ENCODE data around the gene RPRM.

The RPRM gene

DNA sequence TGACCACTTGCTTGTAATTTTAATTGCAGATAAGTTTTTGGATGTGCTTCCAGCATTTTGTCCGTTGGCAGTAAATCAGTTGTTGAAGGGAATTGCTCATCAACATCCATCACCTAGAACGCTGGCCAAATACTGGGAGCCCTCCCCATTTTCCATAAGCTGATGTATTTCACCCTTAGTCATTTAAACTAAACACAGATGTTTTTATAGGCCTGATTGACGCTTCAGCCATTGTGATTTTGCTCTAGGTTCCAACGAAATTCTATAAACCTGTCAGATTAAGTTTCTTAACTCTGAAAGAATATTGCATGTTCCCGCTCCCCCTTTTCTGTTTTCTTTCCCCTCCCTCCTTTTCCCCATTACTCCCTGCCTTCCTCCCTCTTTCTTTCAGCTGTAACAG is 1.0 kb upstream of the RPRM start:
- H3K27ac ChIP-seq (ENCODE audit: low read length) = no peak overlapping the region
- H3K27me3 ChIP-seq (ENCODE audit: low read depth, low read length) = peaks cover 30% of the 10 kb centered on the region
- H3K9me3 ChIP-seq (ENCODE audit: control insufficient read depth in 1 of 2, low read length in 2 of 2) = no peaks in the 10 kb centered on the region
- peak overlapping the region in 1 of 2 donors; percentile 53 for H3K4me3 ChIP-seq (ENCODE audit: low read depth in 1 of 2, low read length in 2 of 2)
- no peaks in the 10 kb centered on the region for H3K36me3 ChIP-seq (ENCODE audit: control insufficient read depth in 1 of 2, insufficient read depth in 2 of 2, low read length in 2 of 2)
- H3K4me1 ChIP-seq (ENCODE audit: control insufficient read depth in 1 of 2, insufficient read depth in 2 of 2, low read length in 2 of 2) = peaks cover 5 to 33% of the 10 kb centered on the region in 2 donors

DNA sequence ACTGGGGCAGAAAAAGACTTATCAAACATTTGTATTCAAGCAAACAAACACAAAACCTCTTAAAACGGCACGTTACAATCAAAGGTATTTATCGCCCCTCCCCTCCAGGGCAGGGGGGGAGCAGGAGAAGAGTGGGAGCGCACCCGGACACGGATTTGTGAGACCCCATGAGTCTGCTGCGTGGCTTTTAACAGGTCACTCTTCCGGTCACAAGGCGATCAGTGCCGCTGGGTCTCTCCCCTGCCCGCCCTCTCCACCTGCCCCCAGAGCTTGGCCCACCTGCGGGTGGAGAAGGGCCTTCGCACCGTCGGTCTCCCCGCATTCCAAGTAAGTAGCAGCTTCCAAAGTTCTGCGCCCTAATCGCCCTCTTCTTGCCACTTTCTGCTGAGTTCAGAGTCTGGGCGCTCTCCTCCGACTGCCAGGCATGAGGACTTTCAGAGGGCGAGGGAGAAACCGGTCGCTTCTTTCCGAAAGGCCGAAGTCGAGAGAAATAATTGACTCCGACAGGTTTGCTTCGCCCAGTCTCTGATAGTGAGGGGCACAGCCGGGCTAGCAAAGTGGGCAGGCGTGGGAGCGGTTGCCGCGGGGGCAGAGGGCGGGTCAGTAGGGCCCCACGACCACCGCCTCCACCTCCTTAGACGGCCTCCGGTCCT is 800 bp downstream of the RPRM start:
- peaks cover 39% of the 10 kb centered on the region for H3K27me3 ChIP-seq (ENCODE audit: low read depth, low read length)
- no peaks in the 10 kb centered on the region for H3K9me3 ChIP-seq (ENCODE audit: control insufficient read depth in 1 of 2, low read length in 2 of 2)
- peaks cover 5 to 33% of the 10 kb centered on the region in 2 donors for H3K4me1 ChIP-seq (ENCODE audit: control insufficient read depth in 1 of 2, insufficient read depth in 2 of 2, low read length in 2 of 2)
- H3K4me3 ChIP-seq (ENCODE audit: low read depth in 1 of 2, low read length in 2 of 2) = peak overlapping the region; percentile 53 to 76
- no peaks in the 10 kb centered on the region for H3K36me3 ChIP-seq (ENCODE audit: control insufficient read depth in 1 of 2, insufficient read depth in 2 of 2, low read length in 2 of 2)
- no peak overlapping the region for H3K27ac ChIP-seq (ENCODE audit: low read length)

DNA sequence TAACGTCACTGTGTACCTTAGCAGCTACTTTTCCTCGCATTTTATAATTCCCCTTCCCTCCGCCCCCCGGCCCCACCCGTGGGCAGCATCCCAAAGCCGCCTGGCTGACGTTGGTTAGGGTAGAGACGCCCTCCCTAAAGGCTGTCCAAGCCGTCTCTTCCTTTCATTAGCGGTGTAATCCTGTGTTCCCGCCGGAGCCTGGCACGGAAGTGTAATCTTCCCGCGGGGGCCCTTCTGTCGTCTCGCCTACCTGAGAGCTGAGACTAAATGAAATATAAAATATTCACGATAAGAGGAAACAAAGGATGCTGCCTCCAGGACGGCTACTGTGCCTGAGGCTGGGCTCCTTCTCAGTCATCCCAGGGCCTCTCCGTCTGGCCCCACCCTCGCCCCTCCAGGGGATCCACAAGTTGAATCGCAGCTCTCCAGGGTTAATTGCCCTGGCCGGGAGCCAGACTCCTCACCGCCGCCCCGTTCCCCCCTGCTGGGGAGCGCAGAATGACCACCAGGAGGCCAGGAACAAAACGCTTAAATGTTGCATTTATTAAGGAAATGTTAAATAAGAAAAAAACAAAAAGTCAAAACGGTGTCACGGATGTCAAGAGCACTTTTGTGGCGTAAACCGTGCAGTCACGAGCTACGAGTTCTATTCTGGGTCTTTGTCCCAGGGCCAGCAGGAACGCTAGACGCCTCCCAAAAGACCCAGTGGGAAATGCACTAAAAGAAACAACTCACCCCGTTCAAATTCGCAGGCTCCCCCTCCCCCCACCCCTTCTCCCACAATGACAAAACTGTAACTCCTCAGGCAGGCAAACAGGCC is 1.5 kb downstream of the RPRM start:
- peak overlapping the region; percentile 53 to 76 for H3K4me3 ChIP-seq (ENCODE audit: low read depth in 1 of 2, low read length in 2 of 2)
- no peaks in the 10 kb centered on the region for H3K36me3 ChIP-seq (ENCODE audit: control insufficient read depth in 1 of 2, insufficient read depth in 2 of 2, low read length in 2 of 2)
- no peaks in the 10 kb centered on the region for H3K9me3 ChIP-seq (ENCODE audit: control insufficient read depth in 1 of 2, low read length in 2 of 2)
- H3K27me3 ChIP-seq (ENCODE audit: low read depth, low read length) = peaks cover 35% of the 10 kb centered on the region
- H3K27ac ChIP-seq (ENCODE audit: low read length) = no peak overlapping the region
- peaks cover 5 to 33% of the 10 kb centered on the region in 2 donors for H3K4me1 ChIP-seq (ENCODE audit: control insufficient read depth in 1 of 2, insufficient read depth in 2 of 2, low read length in 2 of 2)

DNA sequence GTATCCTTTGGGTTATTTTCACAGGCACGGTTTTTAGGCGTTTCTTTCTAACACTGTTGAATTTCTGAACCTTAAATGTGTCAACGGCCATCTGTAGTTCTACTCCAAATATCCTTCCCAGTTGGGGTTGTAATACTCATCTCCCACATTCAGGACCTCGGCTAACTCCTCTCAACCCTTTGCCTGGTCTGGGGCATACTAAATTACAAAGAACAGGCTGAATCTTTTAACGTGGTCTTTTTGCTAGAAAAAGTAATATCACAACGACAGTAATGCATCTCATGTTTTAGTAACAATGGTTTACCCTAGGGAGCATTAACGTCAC is 2.1 kb downstream of the RPRM start:
- H3K36me3 ChIP-seq (ENCODE audit: control insufficient read depth in 1 of 2, insufficient read depth in 2 of 2, low read length in 2 of 2) = no peaks in the 10 kb centered on the region
- H3K9me3 ChIP-seq (ENCODE audit: control insufficient read depth in 1 of 2, low read length in 2 of 2) = no peaks in the 10 kb centered on the region
- H3K4me1 ChIP-seq (ENCODE audit: control insufficient read depth in 1 of 2, insufficient read depth in 2 of 2, low read length in 2 of 2) = peaks cover 5 to 33% of the 10 kb centered on the region in 2 donors
- peaks cover 35% of the 10 kb centered on the region for H3K27me3 ChIP-seq (ENCODE audit: low read depth, low read length)
- peak overlapping the region in 1 of 2 donors; percentile 76 for H3K4me3 ChIP-seq (ENCODE audit: low read depth in 1 of 2, low read length in 2 of 2)
- H3K27ac ChIP-seq (ENCODE audit: low read length) = no peak overlapping the region

GRCh38 chr2:153474876-153475435 is 3.6 kb downstream of the RPRM start:
- H3K27me3 ChIP-seq (ENCODE audit: low read depth, low read length) = peaks cover 35% of the 10 kb centered on the region

DNA sequence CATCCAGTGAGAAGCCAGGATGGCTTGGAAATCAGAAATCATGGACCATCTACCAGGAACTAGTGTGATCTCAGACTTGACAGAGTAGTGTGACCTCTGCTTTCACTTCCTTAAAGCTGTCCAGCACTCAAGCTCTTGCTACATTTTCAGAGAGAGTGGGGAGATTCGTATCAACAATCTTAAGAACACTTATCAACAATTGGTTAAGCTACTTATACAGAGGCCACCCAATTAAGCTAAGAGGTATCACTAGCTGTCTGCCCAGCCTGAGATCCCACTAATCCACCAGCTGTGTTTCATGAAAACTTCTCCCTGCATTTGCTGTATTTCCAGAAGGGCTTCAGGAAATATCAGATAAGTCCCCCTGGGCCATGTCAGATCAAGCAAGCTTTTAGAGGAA is 4.2 kb downstream of the RPRM start:
- peaks cover 5 to 33% of the 10 kb centered on the region in 2 donors for H3K4me1 ChIP-seq (ENCODE audit: control insufficient read depth in 1 of 2, insufficient read depth in 2 of 2, low read length in 2 of 2)
- no peak overlapping the region for H3K4me3 ChIP-seq (ENCODE audit: low read depth in 1 of 2, low read length in 2 of 2)
- H3K9me3 ChIP-seq (ENCODE audit: control insufficient read depth in 1 of 2, low read length in 2 of 2) = no peaks in the 10 kb centered on the region
- no peak overlapping the region for H3K27ac ChIP-seq (ENCODE audit: low read length)
- H3K36me3 ChIP-seq (ENCODE audit: control insufficient read depth in 1 of 2, insufficient read depth in 2 of 2, low read length in 2 of 2) = no peaks in the 10 kb centered on the region
- H3K27me3 ChIP-seq (ENCODE audit: low read depth, low read length) = peaks cover 35% of the 10 kb centered on the region

More at GRCh38 chr2:153474876-153475435, 3.6 kb downstream of the RPRM start:
- Histone ChIP-seq H3K36me3 (ENCODE audit: control insufficient read depth in 1 of 2, insufficient read depth in 2 of 2, low read length in 2 of 2) (no peaks in the 10 kb centered on the region), H3K4me3 (ENCODE audit: low read depth in 1 of 2, low read length in 2 of 2) (no peak overlapping the region), H3K4me1 (ENCODE audit: control insufficient read depth in 1 of 2, insufficient read depth in 2 of 2, low read length in 2 of 2) (peaks cover 5 to 33% of the 10 kb centered on the region in 2 donors), H3K27ac (ENCODE audit: low read length) (no peak overlapping the region), H3K9me3 (ENCODE audit: control insufficient read depth in 1 of 2, low read length in 2 of 2) (no peaks in the 10 kb centered on the region)

GRCh38 chr2:153470867-153471266 is 7.7 kb downstream of the RPRM start:
- Histone ChIP-seq H3K4me1 (ENCODE audit: control insufficient read depth in 1 of 2, insufficient read depth in 2 of 2, low read length in 2 of 2) (peaks cover 0 to 4% of the 10 kb centered on the region in 2 donors), H3K9me3 (ENCODE audit: control insufficient read depth in 1 of 2, low read length in 2 of 2) (no peaks in the 10 kb centered on the region), H3K27ac (ENCODE audit: low read length) (no peak overlapping the region), H3K36me3 (ENCODE audit: control insufficient read depth in 1 of 2, insufficient read depth in 2 of 2, low read length in 2 of 2) (no peaks in the 10 kb centered on the region), H3K4me3 (ENCODE audit: low read depth in 1 of 2, low read length in 2 of 2) (no peak overlapping the region), H3K27me3 (ENCODE audit: low read depth, low read length) (peaks cover 10% of the 10 kb centered on the region)

- Histone ChIP-seq H3K4me3 (ENCODE audit: low read depth in 1 of 2, low read length in 2 of 2) (no peak overlapping the region), H3K27ac (ENCODE audit: low read length) (no peak overlapping the region), H3K4me1 (ENCODE audit: control insufficient read depth in 1 of 2, insufficient read depth in 2 of 2, low read length in 2 of 2) (no peaks in the 10 kb centered on the region), H3K9me3 (ENCODE audit: control insufficient read depth in 1 of 2, low read length in 2 of 2) (no peaks in the 10 kb centered on the region), H3K36me3 (ENCODE audit: control insufficient read depth in 1 of 2, insufficient read depth in 2 of 2, low read length in 2 of 2) (no peaks in the 10 kb centered on the region), H3K27me3 (ENCODE audit: low read depth, low read length) (no peaks in the 10 kb centered on the region)
Measured at GRCh38 chr2:153464395-153464794, 14.2 kb downstream of the RPRM start.

DNA sequence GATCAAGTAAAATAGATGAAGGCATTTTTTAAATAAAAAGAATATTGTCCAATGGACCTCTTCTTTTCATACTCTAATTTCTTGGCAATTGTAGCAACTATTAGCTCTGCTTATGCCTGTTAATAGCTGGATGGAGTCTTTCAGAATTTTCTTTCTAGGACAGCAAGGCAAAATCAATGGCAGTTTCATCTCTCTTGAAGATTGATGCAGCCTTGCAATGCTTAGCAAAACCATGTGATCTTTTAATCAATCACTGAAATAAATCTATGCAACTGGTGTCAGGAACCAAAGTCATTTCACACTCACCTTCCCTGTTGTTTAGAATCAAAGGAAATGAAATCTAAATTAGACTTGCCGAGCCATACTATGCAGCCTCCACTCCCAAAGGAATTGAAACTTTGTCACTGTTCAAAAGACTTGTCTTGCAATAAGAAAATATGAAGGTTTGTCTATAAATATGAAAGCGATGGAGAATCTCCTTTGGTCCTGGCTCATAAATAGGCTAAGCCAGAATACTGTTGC is 16.2 kb downstream of the RPRM start:
- Histone ChIP-seq H3K27ac (ENCODE audit: low read length) (no peak overlapping the region), H3K36me3 (ENCODE audit: control insufficient read depth in 1 of 2, insufficient read depth in 2 of 2, low read length in 2 of 2) (no peaks in the 10 kb centered on the region), H3K4me1 (ENCODE audit: control insufficient read depth in 1 of 2, insufficient read depth in 2 of 2, low read length in 2 of 2) (no peaks in the 10 kb centered on the region), H3K27me3 (ENCODE audit: low read depth, low read length) (no peaks in the 10 kb centered on the region), H3K4me3 (ENCODE audit: low read depth in 1 of 2, low read length in 2 of 2) (no peak overlapping the region), H3K9me3 (ENCODE audit: control insufficient read depth in 1 of 2, low read length in 2 of 2) (no peaks in the 10 kb centered on the region)

GRCh38 chr2:153461453-153461852 is 17.1 kb downstream of the RPRM start:
- no peak overlapping the region for H3K27ac ChIP-seq (ENCODE audit: low read length)
- no peak overlapping the region for H3K4me3 ChIP-seq (ENCODE audit: low read depth in 1 of 2, low read length in 2 of 2)
- H3K27me3 ChIP-seq (ENCODE audit: low read depth, low read length) = no peaks in the 10 kb centered on the region
- no peaks in the 10 kb centered on the region for H3K9me3 ChIP-seq (ENCODE audit: control insufficient read depth in 1 of 2, low read length in 2 of 2)
- H3K4me1 ChIP-seq (ENCODE audit: control insufficient read depth in 1 of 2, insufficient read depth in 2 of 2, low read length in 2 of 2) = no peaks in the 10 kb centered on the region
- H3K36me3 ChIP-seq (ENCODE audit: control insufficient read depth in 1 of 2, insufficient read depth in 2 of 2, low read length in 2 of 2) = no peaks in the 10 kb centered on the region

GRCh38 chr2:153455861-153456260 is 22.7 kb downstream of the RPRM start:
- Histone ChIP-seq H3K4me1 (ENCODE audit: control insufficient read depth in 1 of 2, insufficient read depth in 2 of 2, low read length in 2 of 2) (no peaks in the 10 kb centered on the region), H3K27ac (ENCODE audit: low read length) (no peak overlapping the region), H3K4me3 (ENCODE audit: low read depth in 1 of 2, low read length in 2 of 2) (no peak overlapping the region), H3K9me3 (ENCODE audit: control insufficient read depth in 1 of 2, low read length in 2 of 2) (no peaks in the 10 kb centered on the region), H3K27me3 (ENCODE audit: low read depth, low read length) (no peaks in the 10 kb centered on the region), H3K36me3 (ENCODE audit: control insufficient read depth in 1 of 2, insufficient read depth in 2 of 2, low read length in 2 of 2) (no peaks in the 10 kb centered on the region)

All from muscle layer of duodenum (tissue), 2 donors.